Mucosa of descending colon (tissue), 3 donors: Measurements from ENCODE around the gene SRSF4. TPM values are rescaled to one million over a fixed set of nuclear protein-coding genes. Genes with fewer than 3 reads are reported as not detected.
"Not testable (repeated sequence)": the region's sequence is repeated elsewhere in the genome, so short reads cannot be mapped to it uniquely, and the experiment has no call there.

Experiments used
- ATAC-seq: fragments of 200-7000 bp; cut with Tn5 transposase; one replicate; pipeline ENCODE4 v1.9.1; 2020; ENCODE audit warnings: mild to moderate bottlenecking, moderate library complexity
- DNase-seq, 3 donors: peaks; one replicate each; pipeline ENCODE4 v3.0.0-alpha.2; 2020
- H3K36me3 ChIP-seq: fragments of 200-600 bp; one replicate; pipeline ENCODE4 v1.8.0; 2021; ENCODE audit warnings: low read depth, mild to moderate bottlenecking
- H3K4me1 ChIP-seq: fragments of 200-600 bp; one replicate; pipeline ENCODE4 v1.8.0; 2021; ENCODE audit warnings: low read depth, mild to moderate bottlenecking
- H3K4me3 ChIP-seq: fragments of 200-600 bp; one replicate; pipeline ENCODE4 v1.8.0; 2021; ENCODE audit warnings: mild to moderate bottlenecking
- H3K9me3 ChIP-seq: fragments of 200-600 bp; one replicate; pipeline ENCODE4 v1.8.0; 2021; ENCODE audit warnings: mild to moderate bottlenecking
- CTCF ChIP-seq: fragments of 200-600 bp; IDR thresholded peaks from one replicate; pipeline ENCODE4 v1.8.0; 2022; ENCODE audit warnings: antibody characterized with exemption, mild to moderate bottlenecking
- intact Hi-C, 2 donors: fragments of 100-400 bp; cut with DNase I in 1 of 2; cut with micrococcal nuclease in 1 of 2; formaldehyde crosslinking; loops; one replicate each; pipeline versions ENCODE4 v1.11.0 to v1.11.1; 2022; cut with DNase I, micrococcal nuclease
- total RNA-seq, 3 donors: library from RNA; stranded (reverse); fragmentation: NEBNext Ultra II Directional in 2 of 3; extraction: Animal tissue kit (Norgen Biotek cat#: 25700) in 2 of 3; gene quantifications; one replicate each; pipeline versions ENCODE4 v1.2.1 to v1.2.4, GENCODE V29; 2021 to 2023
- donor health status: DM: no; HTN: no; CAD: no; lungs with moderate emphysema.
- donor health status: DM: no; HTN: no; CAD: no.
- donor health status: DM: no; HTN: yes; CAD: no.

The SRSF4 gene
- total RNA-seq, 3 donors from 2014 or later = 63.7 to 140 (median 75.2) TPM

GRCh38 chr1:29142714-29143113, 39.0 kb downstream of the SRSF4 start:
- TF ChIP-seq CTCF = no peak
- intact Hi-C loops = no loop called here

GRCh38 chr1:29136391-29136915, 45.2 kb downstream of the SRSF4 start:
- no peaks in the 10 kb centered on the region for H3K9me3 ChIP-seq
- no peak for DNase-seq
- H3K4me3 ChIP-seq = no peak overlapping the region
- H3K36me3 ChIP-seq = no peaks in the 10 kb centered on the region
- intact Hi-C loops = no loop called here
- H3K4me1 ChIP-seq = no peaks in the 10 kb centered on the region
- ATAC-seq = no peak
- TF ChIP-seq CTCF = no peak

More at GRCh38 chr1:29142714-29143113, 39.0 kb downstream of the SRSF4 start:
- ATAC-seq (no peak), DNase-seq (no peak)
- H3K4me3 ChIP-seq = no peak overlapping the region
- H3K36me3 ChIP-seq = no peaks in the 10 kb centered on the region
- peaks cover 14% of the 10 kb centered on the region for H3K4me1 ChIP-seq
- H3K9me3 ChIP-seq = no peaks in the 10 kb centered on the region

GRCh38 chr1:29134695-29135028, 47.0 kb downstream of the SRSF4 start:
- Histone ChIP-seq H3K4me3 (no peak overlapping the region), H3K4me1 (no peaks in the 10 kb centered on the region), H3K9me3 (no peaks in the 10 kb centered on the region), H3K36me3 (no peaks in the 10 kb centered on the region)
- DNase-seq = no peak
- no peak for TF ChIP-seq CTCF
- intact Hi-C loops = no loop called here
- no peak for ATAC-seq

GRCh38 chr1:29133861-29134694, 47.6 kb downstream of the SRSF4 start:
- ATAC-seq = peak; percentile 81

GRCh38 chr1:29131056-29131455, 50.6 kb downstream of the SRSF4 start:
- DNase-seq, H3K4me1 ChIP-seq, H3K36me3 ChIP-seq, intact Hi-C loops, ATAC-seq, H3K9me3 ChIP-seq, H3K4me3 ChIP-seq: not testable (repeated sequence)

More at GRCh38 chr1:29133861-29134694, 47.6 kb downstream of the SRSF4 start:
- TF ChIP-seq CTCF = no peak
- intact Hi-C loops = no loop called here
- Histone ChIP-seq H3K9me3 (no peaks in the 10 kb centered on the region), H3K4me1 (no peaks in the 10 kb centered on the region), H3K36me3 (no peaks in the 10 kb centered on the region), H3K4me3 (no peak overlapping the region)
- peak in 1 of 3 donors; percentile 61 for DNase-seq

GRCh38 chr1:29129916-29130315, 51.8 kb downstream of the SRSF4 start:
- TF ChIP-seq CTCF = no peak
- H3K36me3 ChIP-seq = no peaks in the 10 kb centered on the region
- no peaks in the 10 kb centered on the region for H3K9me3 ChIP-seq
- DNase-seq (no peak), ATAC-seq (no peak)
- intact Hi-C loops = loop anchor here in 1 of 2 donors (10.0 kb wide), 1 partner anchor 45 kb away; no protein-coding TSS in a partner anchor
- no peak overlapping the region for H3K4me3 ChIP-seq
- peaks cover under 1% of the 10 kb centered on the region for H3K4me1 ChIP-seq
